ENCODE measurements around the gene HOXC13.

HOXC13 gene

DNA sequence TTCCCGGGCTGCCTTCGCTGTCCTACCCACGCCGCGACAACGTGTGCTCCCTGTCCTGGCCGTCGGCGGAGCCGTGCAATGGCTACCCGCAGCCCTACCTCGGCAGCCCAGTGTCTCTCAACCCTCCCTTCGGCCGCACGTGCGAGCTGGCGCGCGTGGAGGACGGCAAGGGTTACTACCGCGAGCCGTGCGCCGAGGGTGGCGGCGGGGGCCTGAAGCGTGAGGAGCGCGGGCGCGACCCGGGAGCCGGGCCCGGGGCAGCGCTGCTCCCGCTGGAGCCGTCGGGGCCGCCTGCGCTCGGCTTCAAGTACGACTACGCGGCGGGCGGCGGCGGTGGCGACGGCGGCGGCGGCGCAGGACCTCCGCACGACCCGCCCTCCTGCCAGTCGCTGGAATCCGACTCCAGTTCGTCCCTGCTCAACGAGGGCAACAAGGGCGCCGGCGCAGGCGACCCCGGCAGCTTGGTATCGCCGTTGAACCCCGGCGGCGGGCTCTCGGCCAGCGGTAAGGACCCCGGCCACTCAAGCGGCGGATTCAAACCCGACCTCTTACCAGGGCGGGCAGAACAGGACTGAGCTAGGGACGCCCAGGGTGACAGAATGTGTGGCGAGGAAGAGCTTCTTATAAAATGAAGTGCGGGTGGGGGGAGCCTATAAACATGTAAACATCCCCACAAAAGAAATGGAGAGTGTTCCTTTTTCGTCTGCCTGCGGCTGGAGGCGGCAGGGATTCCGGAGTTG, 16.6 kb downstream of the HOXC13 start:
- no peak for DNase-seq (ENCODE audit: low spot score)

DNA sequence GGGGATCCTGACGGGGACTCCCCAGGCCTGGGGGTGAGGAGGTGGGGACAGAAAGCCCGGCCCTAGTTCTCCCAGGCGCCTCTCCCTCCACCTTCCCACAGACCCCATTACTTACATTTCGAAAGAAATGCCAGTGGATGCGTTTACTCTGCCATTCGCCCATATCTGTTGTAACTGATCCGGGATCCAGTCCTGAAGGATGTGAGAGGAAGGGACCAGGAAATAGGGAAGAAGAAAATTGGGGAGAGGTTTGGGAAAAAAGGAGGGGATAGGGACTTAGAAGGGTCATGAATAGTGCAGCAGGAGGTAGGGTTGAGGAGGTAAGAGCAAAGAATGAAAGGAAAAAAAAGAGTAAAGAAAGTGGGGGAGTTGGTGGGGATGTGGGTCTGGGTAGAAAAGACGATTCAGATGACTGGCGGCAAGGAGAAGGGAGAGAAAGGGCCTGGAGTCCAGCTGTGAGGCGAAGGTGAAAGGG, 17.2 kb downstream of the HOXC13 start:
- DNase-seq (ENCODE audit: low spot score), result no peak

DNA sequence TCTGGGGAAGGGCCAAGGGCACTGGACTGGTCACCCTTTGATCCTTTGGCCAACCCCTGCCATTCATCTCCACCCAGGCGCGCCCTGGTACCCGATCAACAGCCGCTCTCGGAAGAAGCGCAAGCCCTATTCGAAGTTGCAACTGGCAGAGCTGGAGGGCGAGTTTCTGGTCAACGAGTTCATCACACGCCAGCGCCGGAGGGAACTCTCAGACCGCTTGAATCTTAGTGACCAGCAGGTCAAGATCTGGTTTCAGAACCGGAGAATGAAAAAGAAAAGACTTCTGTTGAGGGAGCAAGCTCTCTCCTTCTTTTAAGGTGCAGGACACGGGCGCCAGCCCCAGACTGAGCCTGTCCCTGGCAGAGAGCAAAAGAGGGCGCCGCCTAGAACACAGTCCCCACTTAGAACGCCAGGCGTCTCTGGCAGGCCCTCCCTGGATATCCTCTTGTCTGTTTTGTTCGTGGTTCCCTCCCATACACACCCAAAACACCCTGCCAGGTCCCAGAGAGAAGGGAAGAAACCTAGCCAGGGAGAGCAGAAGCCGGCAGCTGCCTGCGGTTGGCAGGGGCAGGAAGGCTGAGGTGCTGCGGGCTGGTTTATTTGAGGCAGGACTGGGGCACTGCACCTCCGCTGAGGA, 17.7 kb downstream of the HOXC13 start:
- DNase-seq (ENCODE audit: low spot score), result no peak

DNA sequence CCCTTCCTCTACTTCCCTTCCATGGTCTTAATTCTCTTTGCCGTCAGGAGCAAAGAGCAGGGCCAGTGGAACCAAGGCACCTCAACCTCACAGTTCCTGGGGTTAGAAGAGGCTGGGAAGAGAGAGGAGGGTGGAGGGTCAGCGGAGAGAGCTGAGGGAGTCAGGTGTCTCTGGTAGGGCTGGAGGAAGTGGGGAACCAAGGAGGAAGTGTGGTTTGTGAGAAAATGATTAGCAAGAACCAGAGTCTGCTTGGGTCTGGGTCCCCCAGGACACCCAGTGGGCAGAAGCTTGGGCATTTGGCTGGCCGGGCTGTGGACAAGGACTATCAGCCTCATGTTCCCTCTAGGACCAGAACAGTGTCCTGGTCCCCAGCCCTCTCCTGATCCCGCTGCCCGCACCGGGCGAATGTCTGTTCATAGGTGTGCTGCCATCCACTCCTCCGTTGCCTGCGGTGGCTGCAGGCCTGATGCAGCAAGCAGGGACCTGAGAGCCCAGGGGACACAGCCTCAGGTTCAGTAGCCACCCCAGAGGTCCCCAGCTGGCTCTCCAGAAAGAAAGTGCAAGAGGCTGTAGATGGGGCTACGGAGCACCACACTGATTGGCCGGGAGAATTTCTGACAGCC, 18.4 kb downstream of the HOXC13 start:
- no peak for DNase-seq (ENCODE audit: low spot score)

DNA sequence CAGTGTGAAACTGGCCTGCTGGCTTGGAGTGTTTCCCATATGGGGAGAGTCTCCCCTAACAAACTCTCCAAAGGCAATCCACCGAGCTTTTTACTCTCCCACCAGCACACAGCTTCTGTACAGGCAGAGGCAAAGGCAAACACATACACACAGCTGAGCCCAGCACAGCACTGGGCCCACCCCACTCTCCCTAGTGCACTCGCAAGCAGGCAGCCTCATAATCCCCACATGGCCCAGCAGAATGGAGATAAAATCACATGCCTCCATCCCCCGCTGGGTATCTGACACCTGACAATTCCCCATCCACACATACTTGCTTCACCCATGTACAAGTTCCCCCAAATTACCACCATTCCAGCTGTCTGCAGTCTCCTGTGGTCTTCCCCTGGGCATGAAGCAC, 19.5 kb downstream of the HOXC13 start:
- DNase-seq (ENCODE audit: low spot score), result no peak

DNA sequence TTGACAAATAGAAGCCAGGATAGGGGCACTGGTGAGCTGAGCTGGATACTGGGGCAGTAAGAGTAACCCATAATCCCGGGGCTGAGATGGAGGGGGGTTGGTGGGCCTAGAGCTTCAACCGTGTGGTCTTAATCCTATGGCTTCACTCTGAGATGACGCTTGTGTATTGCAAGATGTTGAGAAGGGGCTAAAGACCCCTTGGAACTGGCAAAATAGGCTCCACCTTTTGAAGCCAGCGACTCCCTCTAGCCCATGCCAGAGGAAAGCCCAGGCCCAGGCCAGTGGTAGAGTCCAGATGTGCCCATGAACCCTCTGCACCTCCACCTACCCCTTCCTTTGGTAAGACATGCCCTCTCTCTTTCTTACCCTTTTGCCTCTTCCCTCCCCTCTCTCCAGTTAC, 20.7 kb downstream of the HOXC13 start:
- DNase-seq (ENCODE audit: low spot score), result no peak

DNA sequence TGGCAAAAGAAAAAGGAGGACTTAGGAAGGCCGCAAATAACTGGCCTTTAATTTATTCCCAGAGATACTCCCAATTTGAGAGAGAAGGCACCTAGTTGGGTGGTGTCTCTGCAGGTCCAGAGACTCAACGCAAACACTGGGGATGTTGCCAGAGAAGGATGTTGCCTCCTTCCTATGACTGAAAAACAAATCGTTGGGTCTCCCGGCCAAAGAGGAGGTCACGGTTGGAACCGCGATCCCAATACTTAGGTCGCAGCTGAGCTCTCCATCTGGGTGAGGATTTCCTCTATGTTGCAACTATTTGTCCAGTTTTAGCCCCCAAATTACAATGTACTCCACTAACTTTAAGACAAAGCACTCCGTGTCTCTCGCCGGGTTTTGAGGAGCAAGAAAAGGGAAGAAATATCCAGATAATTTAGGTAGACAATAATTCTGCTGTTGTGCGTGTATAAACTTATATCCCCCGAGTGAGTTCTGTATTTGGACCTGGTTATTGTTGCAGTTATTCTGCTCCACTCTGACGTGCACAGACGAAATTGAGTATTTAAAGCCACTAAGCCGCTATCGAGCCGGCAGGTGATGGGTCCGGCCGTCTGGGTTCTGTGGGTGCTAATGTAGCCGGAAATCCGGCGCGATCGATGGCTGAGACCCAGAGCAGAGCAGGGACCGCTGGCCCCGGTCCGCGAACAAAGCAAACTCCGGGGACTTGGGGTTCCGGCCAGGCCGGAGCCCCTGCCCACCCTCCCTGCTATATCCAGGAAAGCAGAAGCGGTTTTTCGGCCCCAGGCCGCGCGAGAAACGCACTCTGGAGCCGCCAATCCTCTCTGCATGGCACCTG, 21.8 kb downstream of the HOXC13 start:
- no peak for DNase-seq (ENCODE audit: low spot score)

DNA sequence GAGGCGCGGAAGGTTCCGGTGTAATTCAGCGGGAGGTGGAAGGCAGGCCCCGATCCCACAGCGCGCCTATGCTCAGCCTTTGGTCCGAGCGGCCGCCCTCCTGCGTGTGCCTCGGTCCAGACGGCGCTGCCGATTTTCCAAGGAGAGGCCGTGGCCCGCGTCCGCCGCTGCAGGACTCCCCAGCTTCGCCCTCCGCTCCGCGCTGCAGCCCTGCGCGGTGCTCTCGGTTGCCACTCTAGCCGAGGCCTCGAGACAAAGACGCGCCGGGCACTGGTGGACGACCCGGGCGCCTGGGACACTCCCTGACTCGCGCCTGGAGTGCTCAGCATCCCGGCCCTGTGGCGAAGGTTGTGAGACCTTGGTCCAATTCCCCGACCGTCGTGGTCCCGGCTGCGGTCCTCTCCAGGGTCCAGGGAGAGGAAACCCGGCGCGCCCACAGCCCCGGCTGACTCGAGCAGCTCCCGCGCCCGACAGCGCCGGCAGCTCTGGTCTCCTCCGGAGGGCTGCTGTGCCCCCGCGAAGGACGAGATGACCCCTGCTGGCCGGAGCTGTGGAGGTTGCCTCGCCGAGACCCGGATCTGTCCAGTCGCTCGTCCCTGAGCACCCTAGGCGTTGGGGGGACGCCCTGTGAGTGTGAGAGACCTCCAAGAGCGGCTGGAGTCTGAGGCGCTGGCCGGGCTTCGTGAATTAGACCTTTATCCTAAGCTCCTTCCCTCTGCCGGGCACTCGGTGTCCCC, 22.6 kb downstream of the HOXC13 start:
- no peak for DNase-seq (ENCODE audit: low spot score)

DNA sequence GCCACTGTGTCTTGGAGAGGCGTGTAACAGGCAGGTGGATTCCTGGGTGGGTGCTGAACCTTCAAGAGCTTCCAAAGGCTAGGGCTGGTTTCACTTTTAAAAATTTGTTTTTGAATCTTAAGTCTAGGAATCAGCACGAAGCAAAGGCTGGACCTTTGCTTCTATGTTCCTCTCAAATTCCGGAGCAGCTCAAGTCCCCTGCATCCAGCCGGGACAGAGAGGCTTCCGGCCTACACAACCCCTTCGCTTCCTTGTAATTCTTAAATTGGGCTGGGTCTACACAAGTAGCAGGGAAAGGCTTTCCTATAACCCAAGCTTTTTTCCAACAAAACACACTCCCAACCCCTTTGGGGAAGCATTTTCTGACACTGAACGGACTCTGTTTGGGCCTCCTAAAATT, 24.4 kb downstream of the HOXC13 start:
- DNase-seq (ENCODE audit: low spot score), result no peak

DNA sequence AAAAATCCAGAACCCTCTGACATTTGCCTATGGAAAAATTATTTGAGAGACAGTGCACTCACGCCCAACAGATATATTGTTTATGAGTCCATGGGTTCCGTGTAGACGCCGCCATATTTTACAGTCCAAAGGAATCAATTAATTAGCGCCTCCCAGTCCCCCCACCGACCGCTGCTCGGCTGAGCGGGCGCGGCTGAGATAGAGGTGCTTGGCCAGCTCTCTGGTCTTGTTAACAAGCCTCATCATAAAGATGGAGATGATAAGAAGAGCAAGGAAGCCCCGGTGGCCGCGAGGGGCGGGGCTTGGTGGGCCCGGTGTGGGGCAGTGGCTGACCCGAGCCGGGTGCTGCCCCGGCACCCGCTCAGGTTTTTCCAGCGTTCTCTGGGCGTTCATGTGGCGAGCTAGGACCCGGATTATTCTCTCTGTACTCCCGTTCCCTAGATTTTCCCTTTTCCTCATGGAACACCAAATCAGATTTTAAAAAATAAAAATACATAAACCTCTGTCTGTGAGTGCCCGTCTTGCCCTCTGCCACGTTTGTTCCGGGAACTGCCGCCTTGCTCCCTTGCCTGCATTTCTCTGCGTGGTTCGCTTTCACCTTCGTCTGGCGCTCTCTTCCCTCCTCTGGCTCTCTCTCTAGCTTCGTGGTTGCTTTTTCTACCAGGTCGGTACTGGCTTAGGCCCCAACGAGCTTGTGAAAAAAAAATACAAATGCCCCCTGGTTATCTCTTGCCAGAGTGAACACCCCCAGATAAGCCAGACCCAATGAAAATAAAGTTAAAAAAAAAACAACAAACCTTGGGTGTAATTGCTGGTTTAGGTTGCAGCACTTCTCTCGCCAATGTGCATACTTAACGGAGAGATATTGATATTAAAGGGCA, 25.0 kb downstream of the HOXC13 start:
- no peak for DNase-seq (ENCODE audit: low spot score)

DNA sequence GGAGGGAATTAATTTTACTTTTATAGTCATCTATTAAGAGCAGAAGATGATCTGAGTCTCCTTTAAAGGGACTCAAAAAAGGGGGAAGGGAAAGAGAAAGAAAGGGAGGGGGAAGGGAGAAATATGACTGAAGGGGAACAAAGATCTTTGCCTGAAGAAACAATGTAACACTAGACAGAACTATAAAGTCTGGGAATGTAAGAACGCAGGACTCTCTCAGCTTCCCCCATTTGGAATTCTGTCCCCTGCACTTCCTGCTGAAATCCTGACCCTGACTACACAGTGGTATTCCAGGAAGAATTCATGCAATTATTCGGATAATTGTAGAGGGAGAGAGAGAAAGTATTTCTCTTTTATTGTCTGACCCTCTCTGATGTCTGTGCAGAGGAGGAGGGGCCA, 25.7 kb downstream of the HOXC13 start:
- DNase-seq (ENCODE audit: low spot score), result no peak

DNA sequence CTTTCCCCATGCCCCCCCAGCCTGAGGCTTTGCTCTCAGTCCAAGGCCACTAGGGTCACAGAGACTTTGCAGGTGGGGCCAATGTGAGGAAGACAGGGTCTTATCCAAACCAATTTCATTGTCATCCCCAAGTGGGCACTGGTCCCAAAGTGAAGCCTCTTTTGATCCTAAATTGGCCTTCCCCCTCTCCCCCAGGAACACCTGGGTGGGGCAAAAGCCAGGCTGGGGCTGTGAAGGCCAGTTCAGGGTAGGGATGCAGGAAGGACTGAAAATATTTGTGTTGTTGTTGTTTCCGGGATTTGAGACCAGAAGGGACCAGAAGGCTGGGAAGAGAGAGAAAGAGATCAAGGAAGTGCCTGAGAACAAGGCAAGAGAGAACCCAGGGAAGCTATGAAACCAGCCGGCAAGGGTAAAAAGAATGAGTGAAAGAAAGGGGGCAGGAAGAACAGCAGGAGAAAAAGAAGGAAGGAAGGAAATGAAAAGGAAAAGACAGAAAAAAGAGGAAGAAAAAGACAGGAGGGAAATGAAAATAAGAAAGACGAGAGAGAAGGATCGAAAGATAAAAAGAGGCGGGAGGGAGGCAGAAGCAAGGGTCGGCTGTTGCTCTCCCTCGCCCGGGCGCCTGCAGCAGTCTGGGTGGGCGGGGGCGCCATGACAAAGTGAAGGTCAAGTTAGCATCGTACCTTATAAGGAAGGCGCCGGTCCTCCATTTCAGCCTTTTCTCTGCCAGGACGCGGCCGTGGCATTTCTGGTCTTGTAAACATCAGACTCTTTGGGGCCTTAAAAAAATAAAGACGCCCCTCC, 26.9 kb downstream of the HOXC13 start:
- no peak for DNase-seq (ENCODE audit: low spot score)

DNA sequence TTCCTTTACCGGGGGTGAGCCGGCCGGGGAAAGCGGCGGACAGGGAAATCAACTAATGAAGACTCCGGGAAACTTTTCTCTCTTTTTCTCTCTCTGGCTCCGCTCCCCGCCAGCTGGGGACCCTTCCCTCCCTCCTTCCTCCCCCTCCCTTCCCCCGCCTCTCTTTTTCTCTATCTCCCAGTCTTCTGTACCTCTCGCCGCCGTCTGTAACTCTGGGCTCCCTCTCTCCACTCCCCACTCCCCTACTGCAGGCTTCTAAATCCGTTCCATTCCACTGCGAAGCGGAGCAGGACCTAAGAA, 27.4 kb downstream of the HOXC13 start:
- DNase-seq (ENCODE audit: low spot score), result no peak

DNA sequence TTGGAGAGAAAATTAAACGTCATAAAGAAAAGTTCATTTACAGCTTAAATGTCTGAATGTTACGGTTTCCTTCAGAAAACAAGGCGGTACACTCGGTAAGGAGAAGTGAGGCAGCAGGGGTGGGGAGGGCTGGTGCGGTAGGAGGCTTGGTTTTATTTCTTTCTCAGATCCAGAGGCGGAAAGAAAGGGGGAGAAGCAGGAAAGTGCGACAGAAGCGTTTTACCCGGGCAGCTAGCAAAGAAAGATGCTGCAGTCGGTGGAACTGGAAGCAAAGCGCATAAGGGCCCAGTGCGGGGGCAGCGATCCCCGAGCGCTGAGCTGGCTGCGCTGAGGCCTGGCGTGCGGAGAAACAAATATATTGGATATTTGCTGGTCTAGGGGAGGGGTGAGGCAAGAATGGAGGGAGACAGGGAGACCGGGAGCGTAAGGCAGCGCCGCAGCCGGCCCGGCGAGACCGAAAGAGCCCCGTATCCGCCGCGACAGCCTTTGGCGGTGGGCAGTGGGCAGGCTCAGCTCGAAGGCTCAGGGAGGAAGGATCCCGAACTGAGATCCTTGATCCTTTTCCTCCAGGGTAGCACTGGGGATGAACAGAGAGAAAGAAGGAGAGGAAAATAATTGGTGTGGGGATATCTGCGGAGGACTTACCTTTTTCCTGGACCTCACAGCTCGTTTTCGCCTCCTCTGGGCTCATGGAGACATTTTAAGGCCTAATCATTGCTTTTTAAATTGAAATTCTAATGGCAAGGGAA, 27.9 kb downstream of the HOXC13 start:
- no peak for DNase-seq (ENCODE audit: low spot score)

DNA sequence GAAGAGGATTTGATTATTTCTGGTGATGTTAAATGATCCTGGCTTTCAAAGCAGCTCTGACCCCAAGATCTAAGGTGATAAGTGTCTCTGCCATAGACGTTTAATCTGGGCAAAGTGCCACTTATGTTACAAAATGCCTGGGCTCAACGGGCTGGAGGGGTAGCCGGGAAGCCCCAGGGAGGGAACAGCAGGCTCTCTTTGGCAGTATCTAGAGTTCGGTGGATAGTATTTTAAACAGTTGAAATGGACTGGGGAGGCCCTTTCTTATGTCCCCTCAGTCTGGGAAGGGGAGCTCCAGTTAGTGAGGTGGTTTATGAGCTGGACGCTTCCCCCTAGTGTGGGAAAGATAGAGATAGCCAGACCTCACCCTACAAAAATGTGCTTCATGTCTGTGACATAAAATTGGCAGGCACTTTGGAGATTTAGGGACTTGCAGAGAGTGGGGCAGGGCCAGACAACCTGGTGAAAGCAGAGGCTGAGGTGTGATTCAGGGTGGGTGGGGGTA, 28.8 kb downstream of the HOXC13 start:
- no peak for DNase-seq (ENCODE audit: low spot score)

DNA sequence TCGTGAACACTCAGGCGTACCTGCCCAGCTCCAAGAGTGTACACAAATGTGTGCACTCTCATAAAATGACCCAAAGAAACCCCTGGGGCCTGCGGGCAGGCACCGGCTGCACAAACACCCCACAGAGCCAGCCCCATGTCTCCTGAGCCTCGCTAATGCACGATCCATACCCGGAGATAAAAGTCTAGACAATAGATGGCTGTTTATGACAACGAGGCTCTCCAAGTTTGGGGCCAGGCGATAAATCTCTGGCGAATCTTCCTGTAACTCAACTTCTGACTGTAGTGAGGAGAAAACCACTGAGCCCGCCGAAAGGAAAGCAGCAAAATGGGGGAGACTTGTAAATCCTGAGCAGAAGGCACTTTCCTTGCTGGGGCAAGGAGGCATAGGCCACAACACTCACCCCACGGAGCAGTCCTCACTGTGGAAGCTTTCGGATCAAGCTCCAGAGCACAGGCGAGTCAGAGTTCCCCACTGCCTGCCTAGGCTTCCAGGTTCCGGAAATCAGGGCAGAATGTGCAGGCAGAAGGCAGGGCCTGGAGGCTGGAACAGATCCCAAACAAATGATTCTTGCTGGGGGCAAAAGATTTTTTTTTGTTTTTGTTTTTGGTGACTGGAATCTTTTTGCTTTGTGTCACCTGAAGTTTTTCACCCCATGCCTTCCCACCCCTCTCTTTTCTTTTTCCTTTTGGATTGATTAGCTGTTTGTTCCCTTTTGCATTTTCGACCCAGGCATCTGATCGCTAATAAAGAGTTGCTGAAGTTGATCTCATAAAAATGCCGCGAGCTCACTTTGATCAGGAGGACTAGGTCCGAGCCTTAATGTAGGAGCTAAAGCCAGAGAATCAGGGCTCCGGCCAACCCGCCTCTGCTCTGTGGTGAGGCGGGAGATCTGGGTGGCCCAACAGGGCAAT, 29.8 kb downstream of the HOXC13 start:
- no peak for DNase-seq (ENCODE audit: low spot score)

DNA sequence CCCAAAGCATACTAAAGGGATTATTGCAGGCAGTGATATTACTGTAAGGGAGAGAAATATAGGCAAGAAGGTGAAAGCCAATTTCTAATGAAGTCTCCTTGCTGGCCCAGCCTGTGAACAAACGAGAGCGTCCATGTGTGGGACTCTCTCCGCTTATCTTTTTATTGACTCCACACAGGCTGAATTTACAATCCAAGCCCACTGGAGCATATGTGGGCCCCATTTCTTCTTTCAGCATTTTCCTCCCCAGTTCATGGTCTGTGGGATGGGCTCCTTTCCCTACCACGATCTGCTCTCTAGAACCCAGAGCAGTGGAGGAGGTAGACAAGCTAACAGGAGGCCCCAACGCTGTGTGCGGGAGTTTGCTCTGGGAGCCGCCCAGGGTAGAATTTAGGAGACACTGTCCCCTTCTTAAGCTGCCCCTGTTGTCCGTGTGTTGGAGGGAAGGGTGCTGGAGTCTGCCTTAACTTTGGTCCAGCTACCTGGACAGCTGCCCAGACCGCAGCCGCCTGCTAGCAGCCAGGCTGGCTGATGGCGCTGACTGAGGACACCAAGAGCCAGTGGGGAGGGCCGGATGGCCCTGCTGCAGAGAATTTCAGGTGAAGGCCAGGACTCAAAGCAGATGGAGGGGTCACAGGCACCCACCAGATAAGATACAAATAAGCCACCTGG, 31.1 kb downstream of the HOXC13 start:
- no peak for DNase-seq (ENCODE audit: low spot score)

DNA sequence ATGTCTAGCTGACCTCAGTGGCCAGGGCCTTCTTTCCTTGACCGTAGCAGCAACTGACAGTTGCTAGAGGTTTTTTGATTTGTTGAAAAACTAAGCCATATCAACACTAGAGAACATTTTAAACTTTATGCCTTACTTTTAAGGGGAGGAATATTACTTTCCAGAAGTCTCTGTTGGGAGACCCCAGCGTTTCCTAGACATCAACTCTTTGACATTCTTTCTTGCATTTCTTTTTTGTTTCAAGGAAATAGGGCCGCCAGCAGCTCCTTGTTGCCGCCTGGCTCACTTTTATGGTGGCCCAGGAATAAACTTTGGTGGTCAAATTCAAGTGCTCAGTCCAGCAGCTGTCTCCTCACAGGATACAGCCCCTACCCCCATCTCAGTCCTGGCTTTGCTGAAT, 31.8 kb downstream of the HOXC13 start:
- DNase-seq (ENCODE audit: low spot score), result no peak
